PC-9 (cell line): ENCODE results near the gene TRUB2. TPM values are rescaled to one million over a fixed set of nuclear protein-coding genes. Genes with fewer than 3 reads are reported as not detected.

Source experiments
- BruUV-seq: library from RNA; stranded (reverse); fragments of 400-500 nt; replicated peaks from 2 replicates; lab custom pipeline; 2021; lab: Mats Ljungman, UMichigan
- CTCF ChIA-PET: fragments of 300-600 bp; sonication (Branson Sonifier 250); formaldehyde crosslinking; loops from one replicate; lab custom pipeline; 2022; ENCODE audit warnings: antibody characterized with exemption; lab: Charles Lee
- POLR2A ChIA-PET: fragments of 300-600 bp; sonication (Branson Sonifier 250); formaldehyde crosslinking; loops from one replicate; lab custom pipeline; 2022; ENCODE audit warnings: antibody characterized with exemption; ENCODE audit not compliant: unreplicated experiment; lab: Charles Lee
- DNase-seq, 2 experiments: peaks; one replicate each; pipeline versions ENCODE4 v3.0.0 to v3.0.0-alpha.2; 2015 to 2022; ENCODE audit warnings: mixed read lengths in 1 of 2
- H2AFZ ChIP-seq: fragments of 200-600 bp; sonication (generic); 2 replicates; pipeline ENCODE4 v1.8.1; 2017; ENCODE audit warnings: antibody characterized with exemption
- H3F3A ChIP-seq: fragments of 200-600 bp; sonication (generic); 2 replicates; pipeline ENCODE4 v1.8.1; 2017; ENCODE audit warnings: antibody characterized with exemption, mild to moderate bottlenecking, low read depth; ENCODE audit not compliant: insufficient read depth
- H3K27ac ChIP-seq: fragments of 200-600 bp; sonication (generic); 2 replicates; pipeline ENCODE4 v1.6.1; 2016; ENCODE audit warnings: mixed run types
- H3K27me3 ChIP-seq: fragments of 200-600 bp; sonication (generic); 2 replicates; pipeline ENCODE4 v1.6.1; 2016; ENCODE audit warnings: low read depth, mixed run types; ENCODE audit not compliant: insufficient read depth
- H3K36me3 ChIP-seq: fragments of 200-600 bp; sonication (generic); 2 replicates; pipeline ENCODE4 v1.6.1; 2016; ENCODE audit warnings: low read depth, mixed run types
- H3K4me1 ChIP-seq: fragments of 200-600 bp; sonication (generic); replicated peaks from 2 replicates; pipeline ENCODE4 v1.6.1; 2016; ENCODE audit warnings: mixed run types; ENCODE audit not compliant: insufficient read depth
- H3K4me2 ChIP-seq: fragments of 200-600 bp; sonication (generic); 2 replicates; pipeline ENCODE4 v1.6.1; 2017; ENCODE audit warnings: mixed run types
- H3K4me3 ChIP-seq: fragments of 200-600 bp; sonication (generic); 2 replicates; pipeline ENCODE4 v1.6.1; 2016; ENCODE audit warnings: mixed run types
- H3K79me2 ChIP-seq: fragments of 200-600 bp; sonication (generic); 2 replicates; pipeline ENCODE4 v1.6.1; 2017; ENCODE audit warnings: low read depth, mixed run types
- H3K9me2 ChIP-seq: fragments of 200-600 bp; sonication (generic); 2 replicates; pipeline ENCODE4 v1.8.1; 2017; ENCODE audit warnings: mild to moderate bottlenecking; ENCODE audit not compliant: insufficient read depth
- H3K9me3 ChIP-seq: fragments of 200-600 bp; sonication (generic); 2 replicates; pipeline ENCODE4 v1.8.1; 2016; ENCODE audit warnings: low read depth; ENCODE audit not compliant: insufficient read depth
- H4K20me1 ChIP-seq: fragments of 200-600 bp; sonication (generic); 2 replicates; pipeline ENCODE4 v1.8.1; 2017; ENCODE audit not compliant: insufficient read depth
- EZH2 ChIP-seq: fragments of 200-600 bp; sonication (generic); IDR thresholded peaks from 2 replicates; pipeline ENCODE4 v1.8.0; 2017; ENCODE audit warnings: antibody characterized with exemption, low read depth
- intact Hi-C: fragments of 100-400 bp; cut with micrococcal nuclease; formaldehyde crosslinking; loops from one replicate; pipeline ENCODE4 v1.10.0; 2022; ENCODE audit not compliant: unreplicated experiment
- total RNA-seq: library from RNA; stranded (reverse); gene quantifications from 2 replicates; pipeline ENCODE4 v1.2.3, GENCODE V29; 2021
- TF ChIP-seq, protein P1 (sequence below): fragments of 200-600 bp; sonication (generic); conservative IDR thresholded peaks from 2 replicates; pipeline ENCODE4 v1.6.1; 2017; ENCODE audit warnings: mixed run types, antibody characterized with exemption, mild to moderate bottlenecking, moderate library complexity

The TRUB2 gene
- total RNA-seq, 1 experiment from 2014 or later, result 62.1 TPM

DNA sequence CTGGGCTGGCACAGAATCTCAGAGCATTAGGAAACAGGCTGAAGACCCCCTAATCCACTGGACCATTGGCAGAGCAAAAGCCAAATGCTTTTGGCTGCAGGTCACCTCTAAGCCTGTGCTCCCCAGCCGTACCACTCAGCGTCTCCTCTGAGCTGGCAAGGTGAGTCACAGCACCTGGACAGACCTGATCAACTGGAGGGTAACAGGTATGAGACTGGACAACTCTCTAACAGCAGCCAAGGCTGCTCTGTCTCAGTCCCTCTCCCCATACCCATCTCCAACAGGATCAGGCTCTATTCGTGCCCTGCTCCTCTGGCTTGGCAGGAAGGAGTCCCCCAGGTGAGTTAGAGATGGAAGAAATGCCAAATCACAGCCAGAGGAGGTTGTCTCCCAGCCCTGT is 51.1 kb downstream of the TRUB2 start:
- no peak for TF ChIP-seq EZH2
- TF ChIP-seq, protein P1, sequence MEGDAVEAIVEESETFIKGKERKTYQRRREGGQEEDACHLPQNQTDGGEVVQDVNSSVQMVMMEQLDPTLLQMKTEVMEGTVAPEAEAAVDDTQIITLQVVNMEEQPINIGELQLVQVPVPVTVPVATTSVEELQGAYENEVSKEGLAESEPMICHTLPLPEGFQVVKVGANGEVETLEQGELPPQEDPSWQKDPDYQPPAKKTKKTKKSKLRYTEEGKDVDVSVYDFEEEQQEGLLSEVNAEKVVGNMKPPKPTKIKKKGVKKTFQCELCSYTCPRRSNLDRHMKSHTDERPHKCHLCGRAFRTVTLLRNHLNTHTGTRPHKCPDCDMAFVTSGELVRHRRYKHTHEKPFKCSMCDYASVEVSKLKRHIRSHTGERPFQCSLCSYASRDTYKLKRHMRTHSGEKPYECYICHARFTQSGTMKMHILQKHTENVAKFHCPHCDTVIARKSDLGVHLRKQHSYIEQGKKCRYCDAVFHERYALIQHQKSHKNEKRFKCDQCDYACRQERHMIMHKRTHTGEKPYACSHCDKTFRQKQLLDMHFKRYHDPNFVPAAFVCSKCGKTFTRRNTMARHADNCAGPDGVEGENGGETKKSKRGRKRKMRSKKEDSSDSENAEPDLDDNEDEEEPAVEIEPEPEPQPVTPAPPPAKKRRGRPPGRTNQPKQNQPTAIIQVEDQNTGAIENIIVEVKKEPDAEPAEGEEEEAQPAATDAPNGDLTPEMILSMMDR, result no peak
- intact Hi-C loops, result loop anchor here (1.0 kb wide), 1 partner anchor 94 kb away; no protein-coding TSS in a partner anchor
- peak; percentile 86 to 91 for DNase-seq
- no TSS peak for BruUV-seq
- CTCF ChIA-PET, result no interaction called here
- H3K36me3 ChIP-seq, result peaks cover 25% of the 10 kb centered on the region
- no peaks in the 10 kb centered on the region for H3K27me3 ChIP-seq
- peaks cover 30% of the 10 kb centered on the region for H3F3A ChIP-seq
- H2AFZ ChIP-seq, result no peak overlapping the region
- no peaks in the 10 kb centered on the region for H3K9me3 ChIP-seq
- H3K4me3 ChIP-seq, result no peak overlapping the region
- peak overlapping the region; percentile 53 for H3K4me2 ChIP-seq
- H3K9me2 ChIP-seq, result no peaks in the 10 kb centered on the region
- H3K79me2 ChIP-seq, result peaks cover 51% of the 10 kb centered on the region
- H3K4me1 ChIP-seq, result peaks cover 38% of the 10 kb centered on the region
- peak overlapping the region; percentile 31 for H3K27ac ChIP-seq
- POLR2A ChIA-PET, result no interaction called here
- H4K20me1 ChIP-seq, result peaks cover 14% of the 10 kb centered on the region

DNA sequence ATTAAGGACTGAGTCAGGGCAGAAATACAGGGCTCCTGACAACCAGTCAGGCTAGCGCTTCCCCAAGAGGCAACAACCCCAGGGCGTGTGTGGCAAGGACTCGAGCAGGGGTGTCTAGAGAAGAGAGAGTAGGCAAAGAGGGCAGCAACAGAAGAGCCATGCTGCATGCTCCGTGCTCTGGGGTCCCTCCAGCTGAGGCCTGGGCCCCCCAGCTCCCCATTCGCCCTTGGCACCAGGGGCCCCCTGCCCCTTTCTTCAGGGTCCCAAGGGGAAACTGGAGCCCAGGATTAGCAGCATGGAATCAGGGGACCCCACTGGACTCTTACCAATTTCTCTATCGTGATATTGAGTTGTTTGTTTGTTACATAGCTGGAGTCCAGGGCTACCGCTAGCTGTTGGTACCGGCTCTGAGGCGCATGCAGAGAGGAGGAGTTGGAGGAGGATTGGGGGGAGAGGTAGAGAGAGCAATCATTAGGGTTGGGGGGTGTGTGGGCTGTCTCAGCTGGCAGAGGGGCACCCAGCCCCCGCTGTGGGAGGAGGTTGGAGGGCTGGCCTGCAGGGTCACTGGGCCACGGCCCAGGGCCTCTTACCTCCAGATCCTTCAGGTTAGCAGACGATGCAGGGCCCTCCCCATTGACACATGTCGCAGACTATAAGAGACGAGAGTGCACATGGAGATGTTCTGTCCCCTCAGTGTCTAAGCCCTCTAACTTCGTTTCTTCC is 55.2 kb downstream of the TRUB2 start:
- POLR2A ChIA-PET, result interaction anchor here (0.5 kb wide), 1 partner anchor 1961 kb away, joined by 5 read pairs; no protein-coding TSS in a partner anchor
- H2AFZ ChIP-seq, result no peak overlapping the region
- no peak overlapping the region for H3K4me3 ChIP-seq
- H3K79me2 ChIP-seq, result 0 out of 2 replicates have a peak, but pooled peaks cover 17% of the 10 kb centered on the region
- H4K20me1 ChIP-seq, result peaks cover 18% of the 10 kb centered on the region
- H3K27ac ChIP-seq, result no peak overlapping the region
- intact Hi-C loops, result no loop called here
- H3F3A ChIP-seq, result peaks cover 16% of the 10 kb centered on the region
- peaks cover 11% of the 10 kb centered on the region for H3K36me3 ChIP-seq
- no peaks in the 10 kb centered on the region for H3K9me2 ChIP-seq
- H3K4me1 ChIP-seq, result peaks cover 18% of the 10 kb centered on the region
- DNase-seq, result no peak
- CTCF ChIA-PET, result interaction anchor here (0.6 kb wide), 1 partner anchor 162 kb away, joined by 5 read pairs; no protein-coding TSS in a partner anchor
- H3K27me3 ChIP-seq, result no peaks in the 10 kb centered on the region
- no TSS peak for BruUV-seq
- TF ChIP-seq, protein P1, result no peak
- no peak for TF ChIP-seq EZH2
- H3K9me3 ChIP-seq, result no peaks in the 10 kb centered on the region
- no peak overlapping the region for H3K4me2 ChIP-seq

DNA sequence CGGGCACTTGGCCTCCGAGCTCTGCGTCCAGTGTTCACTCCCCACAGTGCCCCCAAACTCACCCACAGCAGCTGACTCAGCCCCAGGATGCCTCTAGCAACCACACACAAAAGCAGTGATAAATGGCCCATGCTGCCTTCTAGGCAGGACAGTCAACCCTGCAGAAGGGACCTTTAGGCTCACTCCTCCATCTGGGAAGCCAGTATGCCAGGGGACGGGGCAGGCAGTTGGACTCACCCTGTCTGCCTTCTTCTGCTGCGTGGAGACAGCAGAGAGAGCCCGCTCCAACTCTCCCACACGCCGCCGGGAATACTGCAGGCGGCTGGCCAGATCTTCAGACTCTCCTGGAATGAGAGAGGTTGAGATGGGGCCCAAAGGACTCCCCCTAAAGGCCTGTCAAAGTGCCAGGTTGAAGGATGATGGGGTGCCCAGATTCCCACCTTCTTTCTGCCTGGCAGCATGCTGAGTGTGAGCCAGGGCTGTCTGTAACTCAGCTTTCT is 56.8 kb downstream of the TRUB2 start:
- CTCF ChIA-PET, result no interaction called here
- no peak for DNase-seq
- no peak overlapping the region for H3K4me2 ChIP-seq
- H3K27ac ChIP-seq, result no peak overlapping the region
- H3K79me2 ChIP-seq, result 0 out of 2 replicates have a peak, but pooled peaks cover 10% of the 10 kb centered on the region
- BruUV-seq, result no TSS peak
- peaks cover 10% of the 10 kb centered on the region for H3K36me3 ChIP-seq
- peaks cover under 1% of the 10 kb centered on the region; the same call in 1 of the 2 replicates for H3F3A ChIP-seq
- H3K9me2 ChIP-seq, result no peaks in the 10 kb centered on the region
- peaks cover 12% of the 10 kb centered on the region for H4K20me1 ChIP-seq
- no peaks in the 10 kb centered on the region for H3K9me3 ChIP-seq
- H3K4me1 ChIP-seq, result peaks cover 2% of the 10 kb centered on the region
- TF ChIP-seq, protein P1, result no peak
- TF ChIP-seq EZH2, result no peak
- no peak overlapping the region for H2AFZ ChIP-seq
- POLR2A ChIA-PET, result no interaction called here
- intact Hi-C loops, result no loop called here
- no peaks in the 10 kb centered on the region for H3K27me3 ChIP-seq
- H3K4me3 ChIP-seq, result no peak overlapping the region
